Activated CD4-positive, alpha-beta T cell treated with anti-CD3 and anti-CD28 coated beads for 1 hour (primary cell): ENCODE data around the gene LIPA.
"Not testable (repeated sequence)": the region's sequence is repeated elsewhere in the genome, so short reads cannot be mapped to it uniquely, and the experiment has no call there.

Experiments used
- DNase-seq: peaks from one replicate; pipeline ENCODE4 v3.0.0-alpha.2; 2020

Gene LIPA

GRCh38 chr10:89269433-89270152 is 18.0 kb upstream of the LIPA start:
- no peak for DNase-seq

- no peak for DNase-seq
Measured at GRCh38 chr10:89266721-89267453, 15.3 kb upstream of the LIPA start.

- DNase-seq: no peak
Measured at GRCh38 chr10:89263531-89263930, 12.0 kb upstream of the LIPA start.

GRCh38 chr10:89263091-89263490 is 11.5 kb upstream of the LIPA start:
- no peak for DNase-seq

GRCh38 chr10:89262086-89263051 is 10.8 kb upstream of the LIPA start:
- DNase-seq: no peak

- DNase-seq: no peak
Measured at GRCh38 chr10:89258881-89259280, 7.3 kb upstream of the LIPA start.

- DNase-seq: no peak
Measured at GRCh38 chr10:89257581-89257980, 6.0 kb upstream of the LIPA start.

- no peak for DNase-seq
Measured at GRCh38 chr10:89256962-89257361, 5.4 kb upstream of the LIPA start.

GRCh38 chr10:89256340-89256739 is 4.8 kb upstream of the LIPA start:
- DNase-seq: no peak

GRCh38 chr10:89255793-89256192 is 4.2 kb upstream of the LIPA start:
- DNase-seq: no peak

- not testable (repeated sequence) for DNase-seq
Measured at GRCh38 chr10:89255091-89255579, 3.6 kb upstream of the LIPA start.

- no peak for DNase-seq
Measured at GRCh38 chr10:89252225-89252585, 630 bp upstream of the LIPA start.

GRCh38 chr10:89250865-89251408 is 638 bp downstream of the LIPA start:
- DNase-seq: no peak

- DNase-seq: no peak
Measured at GRCh38 chr10:89248990-89249389, 2.6 kb downstream of the LIPA start.

GRCh38 chr10:89247623-89248022 is 4.0 kb downstream of the LIPA start:
- DNase-seq: not testable (repeated sequence)

GRCh38 chr10:89245802-89246201 is 5.8 kb downstream of the LIPA start:
- no peak for DNase-seq

GRCh38 chr10:89242840-89243568 is 8.6 kb downstream of the LIPA start:
- no peak for DNase-seq

- no peak for DNase-seq
Measured at GRCh38 chr10:89242345-89242684, 9.3 kb downstream of the LIPA start.

GRCh38 chr10:89241486-89242344 is 9.9 kb downstream of the LIPA start:
- no peak for DNase-seq

- no peak for DNase-seq
Measured at GRCh38 chr10:89241026-89241425, 10.5 kb downstream of the LIPA start.

- no peak for DNase-seq
Measured at GRCh38 chr10:89240519-89240918, 11.1 kb downstream of the LIPA start.
